OCI-LY1 (cell line): ENCODE results near the gene ORAI1.

Experiments used
- EZH2 ChIP-seq: fragments of 200-600 bp; sonication (generic), shearing (Covaris generic); IDR thresholded peaks from 2 replicates; pipeline ENCODE4 v1.8.0; 2017; ENCODE audit warnings: borderline replicate concordance, mixed run types, mild to moderate bottlenecking, antibody characterized with exemption, low read length, moderate library complexity, mixed read lengths
- TF ChIP-seq, protein P1 (sequence below): fragments of 200-600 bp; sonication (generic), shearing (Covaris generic); IDR thresholded peaks from 2 replicates; pipeline ENCODE4 v1.5.1; 2017; ENCODE audit warnings: mild to moderate bottlenecking, antibody characterized with exemption, low read length, moderate library complexity, mixed read lengths

DNA sequence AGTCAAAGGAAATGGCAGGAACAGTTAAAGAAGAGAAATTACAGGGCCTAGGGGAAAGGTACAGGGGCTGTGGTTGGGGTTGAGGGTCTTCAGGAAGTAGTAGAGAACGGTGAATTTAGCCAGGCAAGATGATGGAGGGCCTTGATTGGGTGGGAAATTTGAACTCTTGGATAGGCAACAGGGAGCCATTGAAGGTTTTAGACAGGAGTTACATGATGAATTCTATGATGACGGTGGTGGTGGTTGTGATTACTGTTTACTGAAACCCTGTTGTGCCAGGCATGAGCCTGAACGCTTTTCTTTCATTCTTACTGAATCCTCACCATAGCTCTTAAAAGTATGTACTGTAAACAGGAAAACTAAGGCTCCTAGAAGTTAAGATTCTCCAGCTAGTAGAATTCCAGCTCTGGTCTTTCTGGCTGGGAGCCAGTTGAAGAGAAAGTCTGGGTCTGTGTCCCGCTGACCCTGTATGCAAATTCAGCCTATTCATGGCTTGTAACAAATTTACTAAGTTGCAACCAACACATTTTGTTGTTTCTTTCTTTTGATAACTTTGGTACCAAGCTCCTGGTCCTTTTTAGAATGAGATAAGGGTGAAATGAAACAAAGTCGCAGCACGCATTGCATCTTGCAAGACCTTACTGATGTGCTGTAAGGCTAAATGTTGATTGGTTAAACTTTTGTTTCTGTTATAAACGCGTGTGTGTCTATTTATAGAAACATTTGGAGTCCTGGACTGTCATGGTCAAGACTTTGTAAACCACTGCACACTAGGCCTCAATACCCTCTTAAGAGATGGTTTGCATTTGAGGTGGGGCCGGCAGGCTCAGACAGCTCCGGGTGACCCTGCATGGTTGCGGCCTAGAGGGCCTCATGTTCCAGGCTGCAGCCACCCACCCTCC lies 6.0 kb downstream of the ORAI1 start:
- TF ChIP-seq, protein P1, sequence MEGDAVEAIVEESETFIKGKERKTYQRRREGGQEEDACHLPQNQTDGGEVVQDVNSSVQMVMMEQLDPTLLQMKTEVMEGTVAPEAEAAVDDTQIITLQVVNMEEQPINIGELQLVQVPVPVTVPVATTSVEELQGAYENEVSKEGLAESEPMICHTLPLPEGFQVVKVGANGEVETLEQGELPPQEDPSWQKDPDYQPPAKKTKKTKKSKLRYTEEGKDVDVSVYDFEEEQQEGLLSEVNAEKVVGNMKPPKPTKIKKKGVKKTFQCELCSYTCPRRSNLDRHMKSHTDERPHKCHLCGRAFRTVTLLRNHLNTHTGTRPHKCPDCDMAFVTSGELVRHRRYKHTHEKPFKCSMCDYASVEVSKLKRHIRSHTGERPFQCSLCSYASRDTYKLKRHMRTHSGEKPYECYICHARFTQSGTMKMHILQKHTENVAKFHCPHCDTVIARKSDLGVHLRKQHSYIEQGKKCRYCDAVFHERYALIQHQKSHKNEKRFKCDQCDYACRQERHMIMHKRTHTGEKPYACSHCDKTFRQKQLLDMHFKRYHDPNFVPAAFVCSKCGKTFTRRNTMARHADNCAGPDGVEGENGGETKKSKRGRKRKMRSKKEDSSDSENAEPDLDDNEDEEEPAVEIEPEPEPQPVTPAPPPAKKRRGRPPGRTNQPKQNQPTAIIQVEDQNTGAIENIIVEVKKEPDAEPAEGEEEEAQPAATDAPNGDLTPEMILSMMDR = no peak
- TF ChIP-seq EZH2 = no peak
